Tibial nerve (tissue), 4 donors: ENCODE measurements around the gene THRA. TPM values are rescaled to one million over a fixed set of nuclear protein-coding genes. Genes with fewer than 3 reads are reported as not detected.
A peak's percentile ranks its signal among the peaks of the same experiment; 100 is the strongest.
"Not testable (repeated sequence)": the region's sequence is repeated elsewhere in the genome, so short reads cannot be mapped to it uniquely, and the experiment has no call there.

Experiments
- DNase-seq, 2 donors: peaks; one replicate each; pipeline ENCODE4 v3.0.0-alpha.2; 2019; ENCODE audit warnings: low spot score in 2 of 2
- H3K27ac ChIP-seq, 4 donors: fragments of 200-600 bp; sonication (generic) in 3 of 4; one replicate each; pipeline ENCODE4 v1.5.1; 2017 to 2019; ENCODE audit warnings: mild to moderate bottlenecking in 1 of 4
- H3K27me3 ChIP-seq, 2 donors: fragments of 200-600 bp; sonication (generic) in 1 of 2; one replicate each; pipeline versions ENCODE4 v1.5.1 to v1.6.0; 2017 to 2019
- H3K36me3 ChIP-seq, 3 donors: fragments of 200-600 bp; sonication (generic); one replicate each; pipeline ENCODE4 v1.5.1; 2018 to 2019
- H3K4me1 ChIP-seq, 4 donors: fragments of 200-600 bp; sonication (generic) in 3 of 4; one replicate each; pipeline ENCODE4 v1.5.1; 2017 to 2019
- H3K4me3 ChIP-seq, 4 donors: fragments of 200-600 bp; sonication (generic) in 3 of 4; one replicate each; pipeline ENCODE4 v1.5.1; 2017 to 2019; ENCODE audit warnings: mild to moderate bottlenecking in 1 of 4, moderate library complexity in 1 of 4
- H3K9me3 ChIP-seq, 4 donors: fragments of 200-600 bp; sonication (generic) in 3 of 4; one replicate each; pipeline ENCODE4 v1.5.1; 2017 to 2019
- EP300 ChIP-seq, 2 donors: sonication (generic); formaldehyde crosslinking; IDR thresholded peaks; one replicate each; pipeline ENCODE4 v1.6.1; 2017; ENCODE audit warnings: antibody characterized with exemption in 2 of 2, mild to moderate bottlenecking in 1 of 2
- POLR2A ChIP-seq, 2 donors: fragments of 450-650 bp; IDR thresholded peaks; one replicate each; pipeline ENCODE4 v1.6.1; 2017; ENCODE audit warnings: antibody characterized with exemption in 2 of 2, mild to moderate bottlenecking in 2 of 2, moderate library complexity in 2 of 2
- WGBS, 2 donors: methylation state at CpG; one replicate each; pipeline ENCODE4 v1.1.5; 2018; 5-methylcytosine and 5-hydroxymethylcytosine counted together
- total RNA-seq, 4 donors: library from RNA; depleted of rRNA; stranded (reverse); fragments of >200 nt; gene quantifications; one replicate each; pipeline ENCODE4 v1.1.0, GENCODE V29; 2016
- TF ChIP-seq, protein P1 (sequence below), 5 experiments: fragments of 200-600 bp in 3 of 5; fragments of 450-650 bp in 2 of 5; sonication (generic) in 3 of 5; IDR thresholded peaks; one replicate each; pipeline ENCODE4 v1.5.1; 2016 to 2019; ENCODE audit warnings: antibody characterized with exemption in 5 of 5, mild to moderate bottlenecking in 3 of 5, moderate library complexity in 2 of 5

Gene THRA
- total RNA-seq, 4 donors from 2014 or later = 65.4 to 86.1 (median 78.4) TPM

- WGBS, 2 donors = 72 to 74% methylated on average over 5 of the region's 5 CpGs
- H3K4me1 ChIP-seq = peaks cover 0 to 30% (median 9%) of the 10 kb centered on the region in 4 donors
- no peak overlapping the region for H3K4me3 ChIP-seq
- H3K36me3 ChIP-seq = peaks cover 0 to 92% (median 5%) of the 10 kb centered on the region in 3 donors
- no peak for DNase-seq
- H3K27me3 ChIP-seq = no peaks in the 10 kb centered on the region
- H3K27ac ChIP-seq = no peak overlapping the region
- H3K9me3 ChIP-seq = no peaks in the 10 kb centered on the region
- TF ChIP-seq EP300 (IDR thresholded peaks at IDR 0.05) (no peak), POLR2A (IDR thresholded peaks at IDR 0.05) (no peak)
- TF ChIP-seq, protein P1, sequence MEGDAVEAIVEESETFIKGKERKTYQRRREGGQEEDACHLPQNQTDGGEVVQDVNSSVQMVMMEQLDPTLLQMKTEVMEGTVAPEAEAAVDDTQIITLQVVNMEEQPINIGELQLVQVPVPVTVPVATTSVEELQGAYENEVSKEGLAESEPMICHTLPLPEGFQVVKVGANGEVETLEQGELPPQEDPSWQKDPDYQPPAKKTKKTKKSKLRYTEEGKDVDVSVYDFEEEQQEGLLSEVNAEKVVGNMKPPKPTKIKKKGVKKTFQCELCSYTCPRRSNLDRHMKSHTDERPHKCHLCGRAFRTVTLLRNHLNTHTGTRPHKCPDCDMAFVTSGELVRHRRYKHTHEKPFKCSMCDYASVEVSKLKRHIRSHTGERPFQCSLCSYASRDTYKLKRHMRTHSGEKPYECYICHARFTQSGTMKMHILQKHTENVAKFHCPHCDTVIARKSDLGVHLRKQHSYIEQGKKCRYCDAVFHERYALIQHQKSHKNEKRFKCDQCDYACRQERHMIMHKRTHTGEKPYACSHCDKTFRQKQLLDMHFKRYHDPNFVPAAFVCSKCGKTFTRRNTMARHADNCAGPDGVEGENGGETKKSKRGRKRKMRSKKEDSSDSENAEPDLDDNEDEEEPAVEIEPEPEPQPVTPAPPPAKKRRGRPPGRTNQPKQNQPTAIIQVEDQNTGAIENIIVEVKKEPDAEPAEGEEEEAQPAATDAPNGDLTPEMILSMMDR (IDR thresholded peaks at IDR 0.05) = no peak
Measured at GRCh38 chr17:40129498-40129897, 66.7 kb downstream of the THRA start.

DNA sequence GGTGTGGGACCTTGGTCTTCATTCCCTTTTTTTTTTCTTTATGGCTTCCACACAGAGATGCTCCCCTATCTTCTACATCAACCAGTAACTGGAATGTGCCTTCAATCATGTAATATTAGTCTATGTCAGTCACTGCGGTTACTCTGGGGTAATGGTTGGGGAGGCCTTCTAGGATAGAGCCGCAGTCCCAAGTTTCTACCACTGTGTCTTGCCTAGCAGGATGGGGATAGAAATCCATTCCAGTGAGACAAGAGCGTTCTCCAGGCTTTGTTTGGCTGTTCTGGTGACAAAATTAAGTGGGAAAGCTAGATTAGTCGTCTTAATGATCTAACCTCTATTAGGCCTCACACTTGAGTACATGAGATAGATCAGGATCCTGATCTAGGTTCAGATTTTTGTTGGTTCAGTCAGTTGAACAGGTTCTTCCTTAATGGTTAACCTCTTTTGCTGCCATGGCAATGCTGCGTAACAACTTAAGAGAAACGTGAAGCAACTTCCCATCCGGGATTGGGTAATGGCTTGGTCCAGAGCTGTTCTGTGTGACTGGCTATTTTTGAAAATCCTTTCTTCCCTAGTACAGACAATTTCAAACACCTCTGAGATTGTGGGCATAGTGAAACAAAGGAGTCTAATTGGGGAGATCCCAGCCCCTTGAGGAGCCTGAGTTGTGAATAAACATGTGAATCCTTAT, 67.7 kb downstream of the THRA start:
- Histone ChIP-seq H3K4me3 (no peak overlapping the region), H3K9me3 (no peaks in the 10 kb centered on the region), H3K4me1 (peaks cover 0 to 20% (median under 1%) of the 10 kb centered on the region in 4 donors), H3K27me3 (no peaks in the 10 kb centered on the region), H3K36me3 (peaks cover 0 to 100% (median 5%) of the 10 kb centered on the region in 3 donors), H3K27ac (peak overlapping the region in 2 of 4 donors; percentile 10 to 62)
- 76 to 86% methylated on average over 7 of the region's 7 CpGs for WGBS, 2 donors
- peak in 1 of 2 donors; percentile 74 for DNase-seq
- peak in 1 of 2 donors; percentile 63 for TF ChIP-seq EP300 (IDR thresholded peaks at IDR 0.05)
- TF ChIP-seq, protein P1 (IDR thresholded peaks at IDR 0.05) = no peak

DNA sequence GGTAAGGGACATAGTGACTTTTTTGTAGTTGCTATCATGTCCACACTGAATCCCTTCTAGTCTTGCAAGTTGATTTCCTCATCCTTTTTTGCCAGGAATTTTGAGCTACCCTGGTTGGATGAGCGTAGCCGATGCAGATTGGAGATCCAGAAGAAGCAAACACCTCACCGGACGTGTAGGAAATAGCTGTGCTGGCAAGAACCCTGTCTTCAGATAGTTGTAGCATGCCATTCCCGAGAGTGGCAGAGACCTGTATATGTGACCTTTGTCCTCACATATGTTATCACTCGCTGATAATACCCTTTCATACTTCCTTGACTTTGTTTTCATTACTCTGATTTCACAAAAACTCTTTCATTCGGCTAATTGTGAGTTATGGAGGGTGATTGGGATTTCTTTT, 71.4 kb downstream of the THRA start:
- H3K27ac ChIP-seq = peak overlapping the region in 1 of 4 donors; percentile 44
- peaks cover 0 to 88% (median 5%) of the 10 kb centered on the region in 3 donors for H3K36me3 ChIP-seq
- TF ChIP-seq, protein P1 (IDR thresholded peaks at IDR 0.05) = no peak
- TF ChIP-seq POLR2A (IDR thresholded peaks at IDR 0.05) (no peak), EP300 (IDR thresholded peaks at IDR 0.05) (no peak)
- no peak for DNase-seq
- H3K27me3 ChIP-seq = no peaks in the 10 kb centered on the region
- no peaks in the 10 kb centered on the region for H3K9me3 ChIP-seq
- 68 to 74% methylated on average over 7 of the region's 7 CpGs for WGBS, 2 donors
- H3K4me3 ChIP-seq = no peak overlapping the region
- peaks cover 0 to 18% (median 5%) of the 10 kb centered on the region in 4 donors for H3K4me1 ChIP-seq

GRCh38 chr17:40135817-40136216, 73.1 kb downstream of the THRA start:
- H3K27me3 ChIP-seq = no peaks in the 10 kb centered on the region
- no peak for TF ChIP-seq POLR2A (IDR thresholded peaks at IDR 0.05)
- TF ChIP-seq, protein P1 (IDR thresholded peaks at IDR 0.05) = no peak
- H3K4me1 ChIP-seq = peaks cover 0 to 16% (median 11%) of the 10 kb centered on the region in 4 donors
- 87 to 89% methylated on average over 3 of the region's 3 CpGs for WGBS, 2 donors
- no peaks in the 10 kb centered on the region for H3K9me3 ChIP-seq
- no peak overlapping the region for H3K4me3 ChIP-seq
- DNase-seq = no peak
- H3K36me3 ChIP-seq = peaks cover 0 to 72% (median 5%) of the 10 kb centered on the region in 3 donors
- peak overlapping the region in 1 of 4 donors; percentile 44 for H3K27ac ChIP-seq

GRCh38 chr17:40139566-40140058, 76.8 kb downstream of the THRA start:
- no peak for DNase-seq
- peak overlapping the region; percentile 37 to 98 (median 90) for H3K4me3 ChIP-seq
- TF ChIP-seq, protein P1 (IDR thresholded peaks at IDR 0.05) = no peak
- no peak for TF ChIP-seq EP300 (IDR thresholded peaks at IDR 0.05)
- TF ChIP-seq POLR2A (IDR thresholded peaks at IDR 0.05) = no peak
- peaks cover 0 to 62% (median 0%) of the 10 kb centered on the region in 3 donors for H3K36me3 ChIP-seq
- H3K9me3 ChIP-seq = no peaks in the 10 kb centered on the region
- peak overlapping the region; percentile 98 to 99 (median 99) for H3K27ac ChIP-seq
- 11 to 13% methylated on average over 14 of the region's 14 CpGs for WGBS, 2 donors
- peaks cover 0 to 2% of the 10 kb centered on the region in 2 donors for H3K27me3 ChIP-seq
- peaks cover 0 to 35% (median 20%) of the 10 kb centered on the region in 4 donors for H3K4me1 ChIP-seq

- not testable (repeated sequence) for H3K4me3 ChIP-seq, H3K9me3 ChIP-seq, H3K27ac ChIP-seq, DNase-seq, H3K27me3 ChIP-seq
- 87 to 89% methylated on average over 3 of the region's 3 CpGs for WGBS, 2 donors
- peaks cover 0 to 62% (median 0%) of the 10 kb centered on the region in 3 donors for H3K36me3 ChIP-seq
- peaks cover 0 to 61% (median 20%) of the 10 kb centered on the region in 4 donors for H3K4me1 ChIP-seq
Measured at GRCh38 chr17:40143166-40143565, 80.4 kb downstream of the THRA start.
